NCI-H1417 (cell line): ENCODE measurements around the gene TMEM205.

Experiments used
- DNase-seq, 3 experiments: peaks; one replicate each; lab custom pipeline; 2025; lab: John Stamatoyannopoulos, UW

The TMEM205 gene

DNA sequence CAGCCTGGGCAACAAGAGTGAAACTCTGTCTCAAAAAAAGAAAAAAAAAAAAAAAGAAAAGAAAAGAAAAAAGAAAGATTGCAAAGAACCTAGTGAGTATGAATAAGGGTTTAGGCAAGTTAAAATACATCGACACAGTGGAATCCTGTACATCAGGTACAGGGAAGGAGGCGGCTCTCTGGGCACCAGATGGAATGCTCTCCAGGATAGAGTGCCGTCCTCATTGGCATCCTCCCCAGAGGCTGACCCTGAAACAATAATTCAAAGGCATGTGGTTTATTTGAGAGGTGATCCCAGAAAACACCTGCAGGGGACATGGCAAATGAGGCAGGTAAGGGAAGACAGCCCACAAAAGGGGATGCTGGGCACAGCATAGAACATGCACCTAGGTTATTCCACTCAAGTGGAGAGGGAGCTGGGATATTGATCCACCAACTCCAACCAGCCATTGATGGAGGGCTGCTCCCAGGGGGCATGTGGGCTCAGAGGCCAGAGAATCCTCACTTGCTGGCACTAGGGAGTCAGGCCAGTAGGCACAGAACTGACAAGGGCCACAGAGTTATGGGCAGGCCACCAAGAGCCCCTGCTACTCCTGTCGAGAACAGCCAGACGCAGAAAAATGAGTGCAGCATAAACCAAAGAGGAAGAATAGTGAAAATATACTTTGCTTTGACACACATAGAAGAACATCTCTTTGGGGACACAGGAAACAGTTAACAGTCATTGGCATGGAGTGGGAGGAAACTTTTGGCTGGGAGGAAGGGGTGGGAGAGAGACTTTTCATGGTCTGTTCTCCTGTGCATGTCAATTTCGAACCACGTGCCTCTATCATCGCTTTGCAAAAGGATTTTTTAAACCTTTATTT lies 45.9 kb downstream of the TMEM205 start:
- DNase-seq, result no peak

DNA sequence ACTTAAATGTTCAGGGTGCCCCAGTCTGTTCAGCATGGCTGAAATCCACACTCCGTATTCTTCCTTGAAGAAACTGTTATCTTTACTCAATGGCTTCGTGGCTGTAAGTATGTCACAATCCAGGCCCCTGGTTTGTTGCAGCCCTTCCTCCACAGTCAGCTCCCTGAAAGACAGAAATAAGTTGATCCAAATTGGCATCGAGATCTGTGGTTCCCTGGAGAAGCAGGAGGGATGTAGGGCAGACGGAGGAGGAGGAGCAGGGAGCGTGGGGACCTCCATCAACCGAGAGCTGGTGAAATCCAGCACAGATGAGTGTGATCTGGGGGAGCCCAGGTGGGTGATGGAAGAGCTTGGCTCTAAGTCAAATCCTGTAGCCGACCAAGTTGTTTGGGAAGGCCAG lies 49.8 kb downstream of the TMEM205 start:
- DNase-seq, result no peak

DNA sequence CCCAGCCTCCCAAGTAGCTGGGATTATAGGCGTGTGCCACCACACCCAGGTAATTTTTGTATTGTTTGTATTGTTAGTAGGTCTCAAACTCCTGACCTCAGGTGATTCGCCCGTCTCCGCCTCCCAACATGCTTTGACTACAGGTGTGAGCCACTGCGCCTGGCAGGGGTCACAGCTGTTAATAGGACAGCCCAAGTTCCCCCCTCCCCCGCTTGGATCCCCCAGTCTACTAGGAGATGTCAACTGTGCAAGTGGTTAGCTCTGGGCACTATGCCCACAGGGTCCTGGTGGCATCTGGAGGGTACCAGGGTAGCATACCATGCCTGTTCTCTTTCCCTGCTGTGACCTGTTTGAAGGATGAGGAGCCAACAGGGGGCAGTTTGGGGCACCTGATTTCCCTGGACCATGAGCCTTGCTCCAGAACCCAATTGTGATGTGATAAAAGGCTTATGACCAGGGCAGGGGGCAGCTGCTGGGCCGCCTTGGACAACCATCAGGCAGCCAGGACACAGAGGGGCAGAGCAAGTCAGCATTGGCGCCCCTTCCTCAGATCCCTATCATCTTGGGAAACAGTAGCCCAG lies 50.3 kb downstream of the TMEM205 start, which contains the start of gene TSPAN16:
TSPAN16 (plus strand) TSS at position 496 of the 581 bp plus-strand sequence. CDS start 138 bp downstream, outside the sequence.
- peak in 2 of 3 experiments; percentile 17 to 48 for DNase-seq

DNA sequence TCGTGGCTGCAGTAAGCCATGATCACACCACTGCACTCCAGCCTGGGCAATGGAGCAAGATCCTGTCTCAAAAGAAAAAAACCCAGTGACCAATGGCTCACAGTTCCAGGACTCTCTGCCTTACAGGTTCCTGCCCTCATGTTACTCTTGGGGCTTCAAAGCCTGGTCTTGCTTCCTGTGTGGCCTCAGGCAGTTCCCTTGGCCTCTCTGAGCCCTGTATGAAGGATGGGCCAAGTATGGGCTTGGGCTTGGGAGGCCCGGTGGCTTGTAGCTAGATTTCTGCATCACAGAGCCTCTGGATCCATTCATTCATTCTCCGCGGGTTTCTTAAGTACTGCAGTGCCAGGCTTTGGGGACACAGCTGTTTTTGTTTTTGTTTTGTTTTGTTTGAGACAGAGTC lies 50.9 kb downstream of the TMEM205 start:
- DNase-seq, result no peak

DNA sequence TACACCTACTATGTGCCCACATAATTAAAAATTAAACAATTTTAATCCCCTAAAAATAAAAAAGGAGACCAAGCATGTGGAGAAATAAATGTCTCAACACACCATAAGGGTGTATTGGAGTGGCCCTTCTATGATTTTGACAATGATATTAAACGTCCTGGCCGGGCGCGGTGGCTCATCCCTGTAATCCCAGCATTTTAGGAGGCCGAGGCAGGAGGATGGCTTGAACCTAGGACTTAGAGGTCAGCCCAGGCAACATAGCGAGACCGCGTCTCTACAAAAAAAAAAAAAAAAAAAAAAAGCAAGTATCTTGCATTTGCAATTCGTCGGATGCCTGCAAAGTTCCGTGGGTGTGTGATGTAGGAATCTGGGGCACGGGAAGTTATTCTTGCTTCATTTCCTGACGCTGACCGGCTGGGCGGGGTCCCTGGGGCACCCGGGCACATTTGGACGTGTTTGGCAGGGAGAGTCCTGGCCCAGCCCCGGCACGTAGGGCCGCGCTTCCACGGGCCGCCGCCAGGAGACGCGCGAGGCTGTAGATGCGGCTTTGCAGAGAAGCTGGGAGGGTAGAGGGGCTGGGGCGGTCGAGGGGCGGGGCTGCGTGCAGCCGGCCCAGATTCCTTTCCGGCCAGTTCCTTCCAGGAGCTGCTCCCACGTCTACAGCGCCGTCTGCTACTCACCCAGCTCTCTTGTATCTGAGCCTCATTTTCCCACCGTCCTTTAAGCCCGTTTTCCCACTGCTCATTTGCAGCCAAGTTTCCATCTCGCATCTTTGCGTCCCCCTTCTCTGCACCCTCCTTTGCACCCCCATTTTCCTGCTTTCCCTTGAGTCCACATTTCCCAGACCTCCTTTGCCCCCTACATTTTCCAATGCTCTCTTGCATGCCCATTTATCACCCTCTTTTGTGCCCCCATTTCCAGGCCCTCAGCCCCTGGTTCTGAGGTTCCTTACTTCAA lies 52.4 kb downstream of the TMEM205 start:
- peak; percentile 67 to 92 (median 87) for DNase-seq
